Muscle of arm (tissue), 12 donors: ENCODE measurements around the gene MBD5. TPM values are rescaled to one million over a fixed set of nuclear protein-coding genes. Genes with fewer than 3 reads are reported as not detected.
"Not testable (repeated sequence)": the region's sequence is repeated elsewhere in the genome, so short reads cannot be mapped to it uniquely, and the experiment has no call there.

Source experiments
- DNase-seq: peaks from one replicate; pipeline ENCODE4 v3.0.0-alpha.2; 2013
- polyA plus RNA-seq, 12 donors: library from polyadenylated mRNA; unstranded; fragments of 120-200 nt; gene quantifications; one replicate each; pipeline ENCODE4 v1.2.1, GENCODE V29; 2013; ENCODE audit not compliant: insufficient read length in 12 of 12

The MBD5 gene
- polyA plus RNA-seq, 12 donors, result 8.3 to 38.3 (median 25.4) TPM; not detected in 1

- DNase-seq, result no peak
Observed at GRCh38 chr2:148517822-148518221, 496.9 kb downstream of the MBD5 start.

DNA sequence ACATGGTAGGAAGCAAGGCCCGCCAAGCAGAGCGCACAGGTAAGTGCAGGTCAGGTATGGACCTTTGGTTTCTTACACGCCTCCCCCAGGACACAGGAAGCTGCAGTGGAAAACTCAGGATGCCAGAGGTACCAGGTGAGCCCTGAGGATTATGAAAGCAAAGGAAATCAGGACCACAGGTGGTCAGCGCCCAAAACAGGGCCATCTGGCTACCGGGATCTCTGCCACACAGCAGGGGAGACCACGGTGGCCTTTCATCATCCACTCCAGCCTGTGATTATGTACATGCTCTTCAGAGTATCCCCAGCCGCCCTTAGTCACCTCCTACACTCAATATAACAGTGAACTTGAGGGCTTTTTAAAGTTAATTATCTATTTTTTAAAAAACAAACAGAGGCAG, 498.1 kb downstream of the MBD5 start:
- DNase-seq, result no peak

GRCh38 chr2:148521181-148521580, 500.3 kb downstream of the MBD5 start:
- no peak for DNase-seq

DNA sequence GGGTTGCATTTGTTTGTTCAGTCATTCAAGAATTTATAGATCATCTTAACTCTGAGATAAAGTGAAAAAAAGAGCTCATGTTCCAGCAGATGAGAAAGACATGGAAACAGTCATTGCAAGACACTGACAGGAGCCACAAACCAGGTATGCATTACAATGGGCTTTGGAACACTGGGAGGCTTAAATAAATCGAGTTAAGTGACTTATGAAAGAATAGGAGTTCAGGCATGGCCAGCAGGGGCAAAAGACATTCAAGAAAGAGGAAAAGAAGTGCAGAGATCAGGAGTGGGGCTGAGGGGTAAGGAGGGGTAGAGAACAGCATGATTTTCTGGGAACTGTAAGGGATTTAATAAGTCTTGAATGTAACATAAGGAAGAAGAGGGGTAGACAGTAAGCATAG, 502.4 kb downstream of the MBD5 start:
- no peak for DNase-seq

DNA sequence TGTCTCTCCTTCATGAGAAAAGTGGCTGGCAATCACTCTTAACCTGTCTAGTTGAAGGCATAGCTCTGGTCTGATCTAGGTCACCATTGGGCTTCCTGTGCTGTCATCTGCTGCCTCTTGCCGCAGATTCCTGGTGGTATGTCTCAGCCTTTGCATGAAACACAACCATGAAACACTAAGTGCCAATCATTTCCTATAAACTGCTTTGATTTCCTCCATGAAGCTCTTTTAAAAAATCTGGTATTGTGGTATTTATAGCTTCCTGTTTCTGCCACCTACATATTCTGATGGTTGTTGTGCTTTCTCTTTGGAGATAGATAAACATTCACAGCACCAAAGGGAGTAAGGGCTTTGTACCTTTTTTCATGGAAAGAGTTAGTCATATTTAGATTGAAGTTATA, 503.6 kb downstream of the MBD5 start:
- no peak for DNase-seq

GRCh38 chr2:148525130-148525529, 504.2 kb downstream of the MBD5 start:
- DNase-seq, result no peak

DNA sequence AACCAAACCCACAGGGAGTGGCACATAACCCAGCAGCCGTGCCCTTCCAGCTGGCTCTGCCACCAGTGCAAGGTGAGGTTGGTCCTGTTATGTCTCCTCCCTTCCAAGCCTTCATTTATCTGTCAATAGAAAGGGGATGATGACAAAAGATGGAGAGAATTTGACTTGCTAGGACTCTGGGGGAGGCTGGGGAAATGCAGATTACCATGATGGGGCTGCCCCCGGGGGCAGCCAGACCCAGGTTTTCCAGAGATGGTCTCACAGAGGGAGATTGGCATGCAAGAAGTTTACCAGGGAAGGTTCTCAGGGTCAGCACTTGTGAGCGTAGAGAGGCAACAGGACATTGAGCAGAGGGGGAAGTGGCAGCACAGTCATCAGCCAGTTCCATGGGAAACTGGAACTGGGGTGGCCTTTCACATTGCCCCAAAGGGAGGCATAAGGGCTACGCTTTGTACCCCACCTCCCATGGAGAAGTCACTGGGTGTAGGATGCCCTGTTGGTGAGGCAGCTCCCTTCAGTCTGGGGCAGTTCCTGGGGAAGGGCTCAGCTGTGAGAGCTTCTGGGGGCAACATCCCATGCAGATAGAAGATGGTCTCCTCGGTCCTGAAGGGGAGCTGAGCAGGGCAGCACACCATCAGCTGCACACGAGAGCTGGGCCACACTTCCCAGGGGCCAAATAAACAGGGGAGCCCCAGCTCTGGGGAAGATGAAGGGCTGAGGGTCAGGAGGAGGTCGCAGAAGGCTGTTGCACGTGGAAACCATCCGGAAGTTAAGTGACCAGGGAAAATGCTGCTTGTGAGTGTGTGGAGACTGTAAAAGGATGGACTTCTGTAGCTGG, 505.8 kb downstream of the MBD5 start:
- no peak for DNase-seq

DNA sequence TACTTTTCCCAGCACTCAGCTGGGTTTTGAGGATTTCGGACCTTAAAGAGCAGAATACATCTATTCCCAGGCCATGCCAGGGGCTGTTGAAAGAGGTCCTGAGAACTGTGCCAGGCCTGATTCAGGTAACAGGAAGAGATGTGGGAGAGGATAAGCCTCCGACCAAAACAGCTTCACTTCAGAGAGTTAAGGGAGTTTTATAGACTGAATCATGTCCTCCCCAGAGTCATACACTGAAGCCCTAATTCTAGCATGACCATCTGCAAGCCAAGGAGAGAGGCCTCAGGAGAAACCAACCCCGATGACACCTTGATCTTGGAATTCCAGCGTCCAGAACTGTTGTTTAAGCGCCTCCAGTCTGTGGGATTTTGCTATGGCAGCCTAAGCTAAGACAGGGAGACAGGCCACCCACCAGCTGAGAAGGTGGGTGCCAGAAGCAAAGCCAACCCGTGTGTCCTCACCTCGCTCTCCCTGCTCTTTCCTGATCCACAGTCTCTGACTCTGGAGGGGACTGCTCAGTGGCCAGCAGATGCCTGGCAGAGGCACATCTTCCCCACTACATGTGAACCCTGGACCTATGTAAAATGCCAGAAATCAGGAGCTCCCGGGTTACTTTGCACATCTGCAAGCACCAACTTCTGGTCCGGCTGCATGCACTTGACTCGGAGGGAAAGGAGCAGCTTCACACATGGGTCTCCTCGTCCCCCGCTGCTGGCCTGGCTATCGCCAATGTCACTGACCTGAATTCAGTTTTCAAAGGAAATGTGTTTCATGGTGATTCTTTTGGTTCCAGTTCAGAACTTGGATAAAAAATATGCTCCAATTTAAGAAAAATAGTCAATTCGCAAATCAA, 506.8 kb downstream of the MBD5 start:
- DNase-seq, result no peak

DNA sequence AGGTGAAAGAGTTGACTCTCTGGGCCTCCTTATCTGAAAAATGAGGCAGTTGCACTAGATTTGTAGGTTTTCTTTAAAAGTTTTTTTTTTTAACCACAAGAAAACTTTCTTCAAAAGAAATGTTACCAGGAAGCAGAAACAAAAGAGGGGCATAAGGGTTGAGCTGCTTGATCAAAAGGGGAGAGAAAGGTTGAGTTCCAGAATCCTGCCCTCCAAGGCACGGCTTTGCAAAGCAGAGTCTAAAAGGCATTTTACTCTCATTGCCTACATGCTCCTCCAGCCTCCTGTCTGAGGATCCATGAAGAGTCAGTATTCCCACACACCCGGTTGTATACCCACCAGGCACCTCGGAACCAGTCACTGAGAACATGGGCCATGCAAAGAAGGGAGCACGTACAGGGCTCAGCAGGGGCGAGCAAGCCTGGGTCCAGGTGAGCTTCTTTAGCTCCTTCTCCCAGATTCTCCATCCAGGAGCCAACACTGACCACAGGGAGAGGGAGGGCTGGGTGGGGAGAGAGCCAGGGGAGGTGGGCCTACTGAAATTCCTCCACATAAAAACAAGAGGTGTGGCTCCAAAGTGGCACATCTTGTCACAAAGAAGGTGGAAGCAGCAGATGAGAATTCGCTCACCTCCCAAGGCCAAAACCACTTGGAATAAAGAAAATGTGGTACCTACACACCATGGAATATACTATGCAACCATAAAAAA, 507.6 kb downstream of the MBD5 start:
- no peak for DNase-seq

GRCh38 chr2:148529745-148530144, 508.9 kb downstream of the MBD5 start:
- DNase-seq, result no peak

GRCh38 chr2:148530350-148530749, 509.5 kb downstream of the MBD5 start:
- no peak for DNase-seq

GRCh38 chr2:148531235-148531634, 510.3 kb downstream of the MBD5 start:
- no peak for DNase-seq

DNA sequence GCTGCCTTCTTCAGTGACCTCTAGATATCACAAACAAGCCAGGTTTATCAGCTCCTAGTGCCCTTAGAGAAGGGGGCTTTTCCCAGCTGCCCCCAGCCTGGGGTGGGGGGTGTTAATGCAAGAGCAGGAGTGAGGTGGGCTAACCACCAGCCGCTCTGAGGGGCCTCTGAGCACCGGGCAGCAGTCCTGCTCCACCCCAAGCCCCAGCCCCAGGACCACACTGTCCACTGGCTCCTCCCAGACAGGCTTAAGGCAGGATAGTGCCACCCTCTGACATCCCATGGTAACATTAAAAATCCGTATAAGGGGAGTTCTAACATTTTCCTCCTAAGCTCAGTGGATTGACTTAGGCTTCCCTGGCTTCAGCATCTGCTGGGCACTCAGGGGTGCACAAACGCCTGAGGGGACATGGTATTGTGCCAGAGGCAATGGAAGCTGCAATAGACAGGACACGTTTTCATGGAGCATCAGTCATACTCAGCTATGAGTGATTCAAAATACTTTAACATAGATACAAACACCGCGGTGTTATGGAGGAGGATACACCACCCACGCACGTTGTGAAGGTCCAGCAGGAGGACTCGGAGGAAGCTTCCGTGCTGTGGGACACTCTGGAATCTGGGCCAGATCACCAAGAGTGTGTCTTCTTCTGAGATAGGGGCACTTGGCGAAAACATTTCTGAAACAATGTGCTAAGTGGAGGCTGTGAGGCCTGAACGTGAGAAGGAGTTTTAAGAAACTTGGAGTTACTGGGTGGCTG, 511.0 kb downstream of the MBD5 start:
- no peak for DNase-seq

- no peak for DNase-seq
Observed at GRCh38 chr2:148533004-148533403, 512.1 kb downstream of the MBD5 start.

- DNase-seq, result no peak
Observed at GRCh38 chr2:148533685-148534084, 512.8 kb downstream of the MBD5 start.

- DNase-seq, result no peak
Observed at GRCh38 chr2:148534416-148535204, 513.7 kb downstream of the MBD5 start.

- DNase-seq, result no peak
Observed at GRCh38 chr2:148538375-148538774, 517.5 kb downstream of the MBD5 start.

- no peak for DNase-seq
Observed at GRCh38 chr2:148540022-148540421, 519.1 kb downstream of the MBD5 start.

GRCh38 chr2:148541792-148542191, 520.9 kb downstream of the MBD5 start:
- no peak for DNase-seq

DNA sequence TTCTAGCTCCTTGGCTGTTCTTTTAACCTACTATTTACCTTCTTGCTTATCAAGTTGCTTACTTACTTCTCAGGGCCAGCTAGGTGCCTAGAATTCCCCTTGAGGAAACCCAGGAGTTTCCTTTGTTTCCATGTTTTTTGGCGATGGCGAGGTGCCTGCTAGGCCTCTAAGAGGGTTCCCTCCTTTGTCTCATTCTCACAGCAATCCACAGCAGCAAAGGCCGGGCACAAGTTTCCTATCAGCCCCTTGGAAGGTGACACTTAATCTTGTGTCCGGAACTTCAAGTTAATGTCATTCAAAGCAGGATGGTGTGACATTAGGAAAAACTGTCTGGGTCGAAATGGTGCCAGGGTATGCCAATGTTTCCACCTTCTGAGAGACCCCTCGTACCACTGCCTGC, 521.7 kb downstream of the MBD5 start:
- no peak for DNase-seq

DNA sequence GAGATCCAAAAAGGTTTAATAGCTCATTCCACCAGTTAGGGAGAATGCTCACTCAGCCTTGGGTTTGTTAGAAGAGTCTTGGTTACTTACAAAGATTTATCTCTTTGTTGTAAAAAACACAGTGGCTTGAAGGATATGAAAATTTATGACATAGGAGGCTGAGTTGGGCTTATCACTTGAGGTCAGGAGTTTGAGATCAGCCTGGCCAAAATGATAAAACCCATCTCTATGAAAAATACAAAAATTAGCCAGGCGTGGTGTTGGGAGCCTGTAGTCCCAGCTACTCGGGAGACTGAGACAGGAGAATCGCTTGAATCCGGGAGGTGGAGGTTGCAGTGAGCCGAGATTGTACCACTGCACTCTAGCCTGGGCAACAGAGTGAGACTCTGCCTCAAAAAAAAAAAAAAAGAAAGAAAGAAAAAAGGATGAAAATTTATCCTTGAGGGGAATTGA, 522.2 kb downstream of the MBD5 start:
- not testable (repeated sequence) for DNase-seq
